Progenitor cell of endocrine pancreas (in vitro differentiated cells): Measurements from ENCODE around the gene TFF2. TPM values are rescaled to one million over a fixed set of nuclear protein-coding genes. Genes with fewer than 3 reads are reported as not detected.

Experiments
- DNase-seq: peaks from one replicate; pipeline ENCODE4 v3.0.0; 2021; ENCODE audit warnings: low spot score; ENCODE audit not compliant: unreplicated experiment
- H3K27ac Mint-ChIP-seq: 2 replicates; pipeline ENCODE4 v1.8.0; 2021; ENCODE audit warnings: mild to moderate bottlenecking, moderate library complexity, mixed read lengths
- H3K27me3 Mint-ChIP-seq: 2 replicates; pipeline ENCODE4 v1.8.0; 2021; ENCODE audit warnings: mixed read lengths
- H3K36me3 Mint-ChIP-seq: 2 replicates; pipeline ENCODE4 v1.8.0; 2022; ENCODE audit warnings: mixed read lengths; ENCODE audit not compliant: insufficient read depth
- H3K4me1 Mint-ChIP-seq: 2 replicates; pipeline ENCODE4 v1.8.0; 2021; ENCODE audit warnings: low read depth, mixed read lengths
- H3K4me3 Mint-ChIP-seq: 2 replicates; pipeline ENCODE4 v1.8.0; 2021; ENCODE audit warnings: low read depth, mild to moderate bottlenecking, moderate library complexity, mixed read lengths
- H3K9me3 Mint-ChIP-seq: 2 replicates; pipeline ENCODE4 v1.8.0; 2021; ENCODE audit warnings: low read depth, mixed read lengths
- total RNA-seq: library from RNA; stranded (reverse); gene quantifications from 2 replicates; pipeline ENCODE4 v1.2.1, GENCODE V29; 2021
- TF ChIP-seq, protein P1 (sequence below): fragments of 200-600 bp; sonication (generic); IDR thresholded peaks from one replicate; pipeline ENCODE4 v1.5.0; 2021; ENCODE audit warnings: antibody characterized with exemption, mild to moderate bottlenecking; ENCODE audit not compliant: unreplicated experiment

The TFF2 gene
- total RNA-seq, 1 donor from 2014 or later, result not detected

DNA sequence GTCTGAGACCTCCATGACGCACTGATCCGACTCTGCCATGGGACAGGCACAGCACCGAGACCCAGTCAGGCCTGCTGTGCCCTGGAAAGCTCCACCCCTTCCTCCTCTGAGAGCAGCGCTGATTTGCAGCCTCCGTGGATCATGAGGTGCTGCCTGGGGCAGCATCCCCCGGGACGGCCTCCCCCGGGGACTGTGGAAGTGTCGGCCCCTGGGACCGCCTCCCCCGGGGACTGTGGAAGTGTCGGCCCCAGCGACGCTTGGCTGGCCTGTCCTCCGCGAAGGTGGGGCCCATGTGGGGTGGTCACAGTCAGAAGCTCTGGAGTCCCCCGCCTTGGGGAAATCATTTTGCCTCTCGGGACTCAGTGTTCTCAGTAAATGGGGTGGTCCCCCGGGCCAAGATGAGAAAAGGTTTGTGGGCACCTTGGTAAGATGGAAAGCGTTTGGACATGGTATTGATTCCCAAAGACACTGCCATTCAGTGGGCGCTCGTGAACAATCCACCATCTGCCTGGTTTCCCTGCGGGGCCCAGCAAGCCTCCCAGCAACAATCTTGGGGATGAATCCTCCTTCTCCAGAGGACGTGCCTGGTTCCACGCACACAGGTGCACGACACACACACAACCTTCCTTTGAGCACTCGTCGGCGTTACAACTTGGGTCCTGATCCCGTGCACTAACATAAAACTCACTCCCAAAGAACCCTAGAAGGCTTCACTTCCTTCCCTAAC is 3.0 kb downstream of the TFF2 start:
- H3K36me3 Mint-ChIP-seq, result no peaks in the 10 kb centered on the region
- no peak overlapping the region for H3K4me3 Mint-ChIP-seq
- peaks cover 2% of the 10 kb centered on the region for H3K27me3 Mint-ChIP-seq
- H3K27ac Mint-ChIP-seq, result peak overlapping the region; percentile 16
- H3K4me1 Mint-ChIP-seq, result peaks cover 10% of the 10 kb centered on the region
- no peaks in the 10 kb centered on the region for H3K9me3 Mint-ChIP-seq
- TF ChIP-seq, protein P1, sequence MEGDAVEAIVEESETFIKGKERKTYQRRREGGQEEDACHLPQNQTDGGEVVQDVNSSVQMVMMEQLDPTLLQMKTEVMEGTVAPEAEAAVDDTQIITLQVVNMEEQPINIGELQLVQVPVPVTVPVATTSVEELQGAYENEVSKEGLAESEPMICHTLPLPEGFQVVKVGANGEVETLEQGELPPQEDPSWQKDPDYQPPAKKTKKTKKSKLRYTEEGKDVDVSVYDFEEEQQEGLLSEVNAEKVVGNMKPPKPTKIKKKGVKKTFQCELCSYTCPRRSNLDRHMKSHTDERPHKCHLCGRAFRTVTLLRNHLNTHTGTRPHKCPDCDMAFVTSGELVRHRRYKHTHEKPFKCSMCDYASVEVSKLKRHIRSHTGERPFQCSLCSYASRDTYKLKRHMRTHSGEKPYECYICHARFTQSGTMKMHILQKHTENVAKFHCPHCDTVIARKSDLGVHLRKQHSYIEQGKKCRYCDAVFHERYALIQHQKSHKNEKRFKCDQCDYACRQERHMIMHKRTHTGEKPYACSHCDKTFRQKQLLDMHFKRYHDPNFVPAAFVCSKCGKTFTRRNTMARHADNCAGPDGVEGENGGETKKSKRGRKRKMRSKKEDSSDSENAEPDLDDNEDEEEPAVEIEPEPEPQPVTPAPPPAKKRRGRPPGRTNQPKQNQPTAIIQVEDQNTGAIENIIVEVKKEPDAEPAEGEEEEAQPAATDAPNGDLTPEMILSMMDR, result no peak
- no peak for DNase-seq

DNA sequence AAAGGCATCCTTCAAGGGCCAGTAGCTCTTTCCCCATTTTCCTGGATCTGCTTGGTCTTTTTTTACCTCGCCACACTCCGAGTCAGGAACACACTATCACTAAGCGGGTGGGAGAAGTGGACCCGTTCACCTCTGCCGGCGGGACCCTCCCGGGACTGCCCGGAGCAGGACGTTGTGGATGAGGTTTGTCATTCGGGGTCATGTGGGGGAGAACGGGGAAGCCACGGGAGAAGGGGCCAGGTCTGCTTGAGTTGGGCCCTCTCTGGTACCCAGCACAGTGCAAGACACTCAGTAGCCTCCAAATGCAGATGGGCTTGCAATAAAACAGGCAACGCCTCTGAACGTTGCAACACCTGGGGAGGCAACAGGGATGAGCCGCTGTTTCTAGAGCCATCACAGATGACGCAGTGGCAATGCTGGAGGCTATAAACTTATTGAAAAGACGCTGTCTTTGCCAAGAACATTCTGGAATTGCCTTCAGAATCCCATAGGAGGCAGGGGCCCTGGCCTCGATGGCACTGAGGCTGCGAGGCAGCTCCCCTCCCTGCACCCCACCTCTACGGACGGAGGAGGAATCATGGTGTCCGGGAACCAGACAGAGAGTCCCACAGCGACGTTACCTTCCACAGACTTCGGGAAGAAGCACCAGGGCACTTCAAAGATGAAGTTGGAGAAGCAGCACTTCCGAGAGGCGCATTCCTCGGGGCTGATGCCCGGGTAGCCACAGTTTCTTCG is 3.8 kb downstream of the TFF2 start:
- Mint-ChIP-seq H3K27me3 (peaks cover 2% of the 10 kb centered on the region), H3K9me3 (no peaks in the 10 kb centered on the region), H3K36me3 (no peaks in the 10 kb centered on the region), H3K4me3 (no peak overlapping the region), H3K27ac (no peak overlapping the region), H3K4me1 (peaks cover 8% of the 10 kb centered on the region)
- DNase-seq, result no peak
- TF ChIP-seq, protein P1, result no peak

GRCh38 chr21:42346441-42346840 is 4.4 kb downstream of the TFF2 start:
- H3K9me3 Mint-ChIP-seq, result no peaks in the 10 kb centered on the region
- H3K27me3 Mint-ChIP-seq, result peaks cover 2% of the 10 kb centered on the region
- no peaks in the 10 kb centered on the region for H3K36me3 Mint-ChIP-seq
- H3K27ac Mint-ChIP-seq, result no peak overlapping the region
- H3K4me3 Mint-ChIP-seq, result no peak overlapping the region
- no peak for DNase-seq
- TF ChIP-seq, protein P1, result no peak
- peaks cover 7% of the 10 kb centered on the region for H3K4me1 Mint-ChIP-seq

DNA sequence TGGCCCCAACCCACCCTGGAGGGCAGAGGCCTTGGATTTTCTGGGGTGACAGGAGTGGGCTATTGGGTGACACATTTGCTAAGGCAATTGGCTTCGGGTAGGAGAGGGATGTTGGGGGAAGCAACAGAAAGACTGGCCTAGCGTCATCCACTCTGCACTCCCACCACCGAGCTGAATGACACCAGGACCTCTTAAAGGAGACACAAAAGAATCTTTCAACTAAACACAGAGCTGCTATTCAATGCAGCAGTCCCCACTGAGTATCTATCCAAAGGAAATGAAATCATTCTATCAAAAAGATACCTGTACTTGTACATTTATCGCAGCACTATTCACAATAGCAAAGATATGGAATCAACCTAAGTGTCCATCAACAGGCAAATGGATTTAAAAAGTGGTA is 6.2 kb downstream of the TFF2 start:
- H3K36me3 Mint-ChIP-seq, result no peaks in the 10 kb centered on the region
- H3K4me1 Mint-ChIP-seq, result no peaks in the 10 kb centered on the region
- no peak for DNase-seq
- H3K27ac Mint-ChIP-seq, result no peak overlapping the region
- H3K27me3 Mint-ChIP-seq, result peaks cover 2% of the 10 kb centered on the region
- no peak overlapping the region for H3K4me3 Mint-ChIP-seq
- TF ChIP-seq, protein P1, result no peak
- H3K9me3 Mint-ChIP-seq, result no peaks in the 10 kb centered on the region

DNA sequence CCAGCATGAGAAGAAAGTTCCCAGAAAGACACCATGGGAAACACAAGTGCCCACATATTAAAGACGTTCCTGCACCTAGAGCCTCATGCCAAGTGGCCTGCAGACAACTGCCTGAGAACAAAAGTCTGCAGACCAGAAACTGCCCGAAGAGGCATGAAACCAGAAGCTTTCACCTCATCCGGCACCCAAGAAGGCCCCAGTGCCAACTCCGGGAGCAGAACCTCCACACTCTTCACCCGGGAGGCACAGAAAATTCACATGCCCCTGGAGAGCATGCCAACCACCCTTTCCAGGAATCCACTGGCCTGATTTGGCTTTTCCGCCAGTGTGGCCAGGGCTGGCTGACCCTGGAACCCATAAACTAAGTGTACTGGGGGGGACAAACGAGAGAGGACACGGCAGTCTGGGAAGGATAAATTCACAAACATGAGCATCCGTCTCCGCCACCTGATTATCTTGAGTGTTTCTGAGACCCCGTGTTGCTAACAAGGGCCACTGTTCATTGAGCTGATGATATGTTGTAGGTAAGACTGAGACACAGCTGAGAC is 6.8 kb downstream of the TFF2 start:
- Mint-ChIP-seq H3K4me3 (no peak overlapping the region), H3K36me3 (no peaks in the 10 kb centered on the region), H3K9me3 (no peaks in the 10 kb centered on the region), H3K4me1 (no peaks in the 10 kb centered on the region), H3K27me3 (peaks cover 2% of the 10 kb centered on the region), H3K27ac (no peak overlapping the region)
- TF ChIP-seq, protein P1, result no peak
- no peak for DNase-seq
